Liver (tissue), 9 donors: Measurements from ENCODE around the gene SNN. TPM values are rescaled to one million over a fixed set of nuclear protein-coding genes. Genes with fewer than 3 reads are reported as not detected.

Experiments used
- DNase-seq: peaks from one replicate; pipeline ENCODE4 v3.0.0-alpha.2; 2017; ENCODE audit warnings: low spot score
- H3K27ac ChIP-seq, 2 donors: one replicate each; pipeline ENCODE4 v1.7.0; 2013; ENCODE audit warnings: inconsistent platforms in 2 of 2, low read length in 2 of 2, control low read depth in 1 of 2, low read depth in 1 of 2, mild to moderate bottlenecking in 1 of 2
- H3K27me3 ChIP-seq, 4 donors: one replicate each; pipeline versions ENCODE4 v1.6.1 to v1.7.0; 2013; ENCODE audit warnings: low read length in 3 of 4, inconsistent platforms in 1 of 4, mild to moderate bottlenecking in 1 of 4, moderate library complexity in 1 of 4; ENCODE audit not compliant: control insufficient read depth in 4 of 4, insufficient read depth in 4 of 4
- H3K36me3 ChIP-seq, 4 donors: one replicate each; pipeline versions ENCODE4 v1.6.1 to v1.7.0; 2013; ENCODE audit warnings: low read length in 3 of 4, mild to moderate bottlenecking in 3 of 4, low read depth in 1 of 4, moderate library complexity in 1 of 4; ENCODE audit not compliant: control insufficient read depth in 4 of 4, insufficient read depth in 3 of 4
- H3K4me1 ChIP-seq, 4 donors: one replicate each; pipeline versions ENCODE4 v1.6.1 to v1.7.0; 2013; ENCODE audit warnings: low read length in 3 of 4, mild to moderate bottlenecking in 3 of 4, moderate library complexity in 1 of 4; ENCODE audit not compliant: control insufficient read depth in 4 of 4, insufficient read depth in 4 of 4
- H3K4me3 ChIP-seq, 3 donors: one replicate each; pipeline versions ENCODE4 v1.6.1 to v1.7.0; 2013; ENCODE audit warnings: low read length in 3 of 3, control low read depth in 1 of 3, low read depth in 1 of 3, mild to moderate bottlenecking in 1 of 3
- H3K9ac ChIP-seq, 2 donors: one replicate each; pipeline ENCODE4 v1.7.0; 2013; ENCODE audit warnings: low read length in 2 of 2, mild to moderate bottlenecking in 2 of 2, moderate library complexity in 2 of 2, control low read depth in 1 of 2, low read depth in 1 of 2
- H3K9me3 ChIP-seq, 4 donors: one replicate each; pipeline versions ENCODE4 v1.6.1 to v1.7.0; 2013; ENCODE audit warnings: low read length in 3 of 4; ENCODE audit not compliant: control insufficient read depth in 4 of 4
- EGR1 ChIP-seq, 2 donors: IDR thresholded peaks; 2 replicates each; pipeline ENCODE4 v1.6.1; 2016 to 2018; ENCODE audit warnings: antibody characterized with exemption in 2 of 2, low read depth in 2 of 2
- FOXA1 ChIP-seq: IDR thresholded peaks from 2 replicates; pipeline ENCODE4 v1.6.1; 2016; ENCODE audit warnings: antibody characterized with exemption
- HNF4A ChIP-seq, 2 donors: conservative IDR thresholded peaks; 2 replicates each; pipeline ENCODE4 v1.6.1; 2016; ENCODE audit warnings: antibody characterized with exemption in 2 of 2, mild to moderate bottlenecking in 2 of 2
- JUND ChIP-seq, 2 donors: IDR thresholded peaks; 2 replicates each; pipeline ENCODE4 v1.6.1; 2016; ENCODE audit warnings: antibody characterized with exemption in 2 of 2
- RXRA ChIP-seq, 2 donors: IDR thresholded peaks; 2 replicates each; pipeline ENCODE4 v1.6.1; 2017 to 2018; ENCODE audit warnings: antibody characterized with exemption in 2 of 2, mild to moderate bottlenecking in 1 of 2
- SP1 ChIP-seq: IDR thresholded peaks from 2 replicates; pipeline ENCODE4 v1.6.1; 2018; ENCODE audit warnings: antibody characterized with exemption, mild to moderate bottlenecking
- TAF1 ChIP-seq: conservative IDR thresholded peaks from 2 replicates; pipeline ENCODE4 v1.6.1; 2016; ENCODE audit warnings: antibody characterized with exemption, mild to moderate bottlenecking
- YY1 ChIP-seq: IDR thresholded peaks from 2 replicates; pipeline ENCODE4 v1.6.1; 2016; ENCODE audit warnings: antibody characterized with exemption, mild to moderate bottlenecking
- WGBS: extraction: QIAGEN DNeasy Blood & Tissue Kit; methylation state at CpG from one replicate; pipeline ENCODE4 v1.1.7; 2013; 5-methylcytosine and 5-hydroxymethylcytosine counted together
- polyA plus RNA-seq, 2 donors: library from polyadenylated mRNA; stranded (reverse) in 1 of 2; unstranded in 1 of 2; fragments of 200-250 nt in 1 of 2; fragments of >200 nt in 1 of 2; fragmentation: Nextera tagmentation in 1 of 2; extraction: Ambion mirVana in 1 of 2; gene quantifications; one replicate each; pipeline versions ENCODE4 v1.2.1 to v1.2.3, GENCODE V29; 2013 to 2015
- total RNA-seq, 2 donors: library from RNA; depleted of rRNA; stranded (reverse); fragments of >200 nt; gene quantifications; one replicate each; pipeline ENCODE4 v1.2.3, GENCODE V29; 2014
- TF ChIP-seq, protein P1 (sequence below): IDR thresholded peaks from 2 replicates; pipeline ENCODE4 v1.6.1; 2016; ENCODE audit warnings: antibody characterized with exemption, mild to moderate bottlenecking
- TF ChIP-seq, protein P2 (sequence below): IDR thresholded peaks from 2 replicates; pipeline ENCODE4 v1.6.1; 2016; ENCODE audit warnings: antibody characterized with exemption
- TF ChIP-seq, protein P3 (sequence below): IDR thresholded peaks from 2 replicates; pipeline ENCODE4 v1.6.1; 2016; ENCODE audit warnings: antibody characterized with exemption
- TF ChIP-seq, protein P4 (sequence below): IDR thresholded peaks from 2 replicates; pipeline ENCODE4 v1.6.1; 2016; ENCODE audit warnings: antibody characterized with exemption
- donor health status: healthy.
- donor health status: healthy.
- donor health status: healthy.
- donor health status: healthy.
- donor health status: healthy.

SNN gene
- total and polyA plus RNA-seq, 4 donors = 2.5 to 6.2 (median 5.3) TPM

DNA sequence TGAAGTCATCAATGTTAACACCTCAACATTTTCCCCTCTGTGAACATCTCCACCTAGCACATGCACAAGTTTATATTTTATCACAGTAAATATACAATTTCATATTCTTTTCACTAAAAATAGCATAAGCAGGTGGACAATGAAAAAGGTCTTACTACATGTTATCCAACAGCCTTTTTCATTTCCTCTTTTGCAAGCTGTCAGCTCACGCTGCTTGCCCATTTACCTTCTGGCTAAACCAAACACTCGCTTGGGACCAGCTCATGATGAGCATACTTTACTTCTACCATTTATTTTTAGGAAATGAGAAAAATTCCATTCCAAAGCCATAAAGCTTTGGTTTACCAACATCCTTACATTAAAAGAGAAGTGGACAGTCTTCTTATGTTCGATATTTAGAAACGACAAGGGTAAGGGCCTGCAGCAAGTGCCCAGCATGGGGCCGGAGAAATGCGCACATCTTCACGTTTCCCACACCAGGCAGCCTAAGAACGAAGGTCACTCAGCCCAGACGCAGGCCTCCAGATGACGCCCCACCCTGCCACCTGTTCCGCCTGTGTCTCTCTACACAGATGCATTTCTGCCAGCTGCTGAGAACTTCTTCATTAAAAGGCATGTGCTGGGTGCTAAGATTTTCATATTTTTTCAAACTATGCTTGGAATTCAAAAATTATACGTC is 13.9 kb downstream of the SNN start (continued):
- TF ChIP-seq, protein P1, sequence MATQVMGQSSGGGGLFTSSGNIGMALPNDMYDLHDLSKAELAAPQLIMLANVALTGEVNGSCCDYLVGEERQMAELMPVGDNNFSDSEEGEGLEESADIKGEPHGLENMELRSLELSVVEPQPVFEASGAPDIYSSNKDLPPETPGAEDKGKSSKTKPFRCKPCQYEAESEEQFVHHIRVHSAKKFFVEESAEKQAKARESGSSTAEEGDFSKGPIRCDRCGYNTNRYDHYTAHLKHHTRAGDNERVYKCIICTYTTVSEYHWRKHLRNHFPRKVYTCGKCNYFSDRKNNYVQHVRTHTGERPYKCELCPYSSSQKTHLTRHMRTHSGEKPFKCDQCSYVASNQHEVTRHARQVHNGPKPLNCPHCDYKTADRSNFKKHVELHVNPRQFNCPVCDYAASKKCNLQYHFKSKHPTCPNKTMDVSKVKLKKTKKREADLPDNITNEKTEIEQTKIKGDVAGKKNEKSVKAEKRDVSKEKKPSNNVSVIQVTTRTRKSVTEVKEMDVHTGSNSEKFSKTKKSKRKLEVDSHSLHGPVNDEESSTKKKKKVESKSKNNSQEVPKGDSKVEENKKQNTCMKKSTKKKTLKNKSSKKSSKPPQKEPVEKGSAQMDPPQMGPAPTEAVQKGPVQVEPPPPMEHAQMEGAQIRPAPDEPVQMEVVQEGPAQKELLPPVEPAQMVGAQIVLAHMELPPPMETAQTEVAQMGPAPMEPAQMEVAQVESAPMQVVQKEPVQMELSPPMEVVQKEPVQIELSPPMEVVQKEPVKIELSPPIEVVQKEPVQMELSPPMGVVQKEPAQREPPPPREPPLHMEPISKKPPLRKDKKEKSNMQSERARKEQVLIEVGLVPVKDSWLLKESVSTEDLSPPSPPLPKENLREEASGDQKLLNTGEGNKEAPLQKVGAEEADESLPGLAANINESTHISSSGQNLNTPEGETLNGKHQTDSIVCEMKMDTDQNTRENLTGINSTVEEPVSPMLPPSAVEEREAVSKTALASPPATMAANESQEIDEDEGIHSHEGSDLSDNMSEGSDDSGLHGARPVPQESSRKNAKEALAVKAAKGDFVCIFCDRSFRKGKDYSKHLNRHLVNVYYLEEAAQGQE = no peak
- TF ChIP-seq RXRA (IDR thresholded peaks at IDR 0.05) = no peak

DNA sequence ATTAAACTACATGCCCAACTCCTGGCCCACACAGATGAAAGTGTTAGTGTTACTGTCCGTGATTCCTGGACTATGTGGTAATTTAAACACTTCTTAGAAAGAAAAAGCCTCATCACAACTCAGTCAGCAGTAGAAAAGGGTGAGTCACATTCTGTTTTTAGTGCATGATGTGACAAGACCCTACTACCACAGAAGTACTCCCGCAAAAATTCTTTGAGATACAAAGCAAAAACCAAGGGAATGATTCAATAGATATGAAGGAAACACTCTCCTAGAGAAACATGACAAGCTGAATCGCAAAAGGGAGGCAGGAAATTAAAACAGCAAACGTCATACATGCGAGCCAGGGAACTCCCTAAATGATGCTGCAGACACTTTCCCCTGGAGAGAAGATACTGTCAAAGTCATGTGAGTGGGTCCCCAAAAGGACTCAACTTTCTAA is 14.4 kb downstream of the SNN start:
- DNase-seq = no peak
- TF ChIP-seq EGR1 (IDR thresholded peaks at IDR 0.05; ENCODE audit: low read depth in 2 of 2) (no peak), RXRA (IDR thresholded peaks at IDR 0.05) (no peak), YY1 (no peak), SP1 (no peak), TAF1 (no peak), HNF4A (conservative IDR thresholded peaks at IDR 0.05) (no peak), JUND (IDR thresholded peaks at IDR 0.05) (no peak), FOXA1 (no peak)
- TF ChIP-seq, protein P1 = no peak
- TF ChIP-seq, protein P2, sequence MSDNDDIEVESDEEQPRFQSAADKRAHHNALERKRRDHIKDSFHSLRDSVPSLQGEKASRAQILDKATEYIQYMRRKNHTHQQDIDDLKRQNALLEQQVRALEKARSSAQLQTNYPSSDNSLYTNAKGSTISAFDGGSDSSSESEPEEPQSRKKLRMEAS = no peak
- TF ChIP-seq, protein P3, sequence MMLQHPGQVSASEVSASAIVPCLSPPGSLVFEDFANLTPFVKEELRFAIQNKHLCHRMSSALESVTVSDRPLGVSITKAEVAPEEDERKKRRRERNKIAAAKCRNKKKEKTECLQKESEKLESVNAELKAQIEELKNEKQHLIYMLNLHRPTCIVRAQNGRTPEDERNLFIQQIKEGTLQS = no peak
- TF ChIP-seq, protein P4, sequence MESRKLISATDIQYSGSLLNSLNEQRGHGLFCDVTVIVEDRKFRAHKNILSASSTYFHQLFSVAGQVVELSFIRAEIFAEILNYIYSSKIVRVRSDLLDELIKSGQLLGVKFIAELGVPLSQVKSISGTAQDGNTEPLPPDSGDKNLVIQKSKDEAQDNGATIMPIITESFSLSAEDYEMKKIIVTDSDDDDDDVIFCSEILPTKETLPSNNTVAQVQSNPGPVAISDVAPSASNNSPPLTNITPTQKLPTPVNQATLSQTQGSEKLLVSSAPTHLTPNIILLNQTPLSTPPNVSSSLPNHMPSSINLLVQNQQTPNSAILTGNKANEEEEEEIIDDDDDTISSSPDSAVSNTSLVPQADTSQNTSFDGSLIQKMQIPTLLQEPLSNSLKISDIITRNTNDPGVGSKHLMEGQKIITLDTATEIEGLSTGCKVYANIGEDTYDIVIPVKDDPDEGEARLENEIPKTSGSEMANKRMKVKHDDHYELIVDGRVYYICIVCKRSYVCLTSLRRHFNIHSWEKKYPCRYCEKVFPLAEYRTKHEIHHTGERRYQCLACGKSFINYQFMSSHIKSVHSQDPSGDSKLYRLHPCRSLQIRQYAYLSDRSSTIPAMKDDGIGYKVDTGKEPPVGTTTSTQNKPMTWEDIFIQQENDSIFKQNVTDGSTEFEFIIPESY = no peak
- Histone ChIP-seq H3K36me3 (peaks cover 11 to 65% (median 63%) of the 10 kb centered on the region in 4 donors), H3K4me1 (peaks cover 2 to 27% (median 16%) of the 10 kb centered on the region in 4 donors), H3K27me3 (no peaks in the 10 kb centered on the region), H3K9me3 (no peaks in the 10 kb centered on the region), H3K27ac (no peak overlapping the region), H3K9ac (no peak overlapping the region), H3K4me3 (no peak overlapping the region)
- WGBS = 78% methylated on average over 5 of the region's 5 CpGs
